GM18508 (cell line): ENCODE measurements around the gene SLC10A7.

Source experiments
- ATAC-seq: cut with Tn5 transposase; IDR thresholded peaks from one replicate; pipeline ENCODE4 v1.9.1; 2021; ENCODE audit warnings: moderate number of reproducible peaks; ENCODE audit not compliant: insufficient read depth, unreplicated experiment

Gene SLC10A7

GRCh38 chr4:146329050-146329716 lies 192.6 kb downstream of the SLC10A7 start:
- no peak for ATAC-seq

GRCh38 chr4:146327859-146328650 lies 193.7 kb downstream of the SLC10A7 start:
- no peak for ATAC-seq

DNA sequence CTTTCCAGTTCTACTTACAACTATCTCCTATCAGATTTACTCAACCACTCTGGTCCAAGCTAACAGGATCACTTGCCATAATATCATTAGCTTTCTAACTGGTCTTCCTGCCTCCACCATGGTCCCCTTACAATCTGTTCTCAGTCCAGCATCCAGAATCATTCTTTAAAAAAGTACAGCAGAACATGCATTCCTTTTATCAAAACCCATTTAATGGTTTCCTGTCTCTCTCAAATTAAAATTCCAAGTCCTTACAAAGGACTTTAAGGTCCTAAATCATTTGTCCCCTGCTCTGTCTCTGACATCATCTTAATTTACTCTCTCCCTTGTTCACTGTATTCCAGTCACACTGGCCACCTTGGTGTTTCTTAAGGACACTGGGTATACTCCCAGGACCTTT lies 202.8 kb downstream of the SLC10A7 start:
- no peak for ATAC-seq

DNA sequence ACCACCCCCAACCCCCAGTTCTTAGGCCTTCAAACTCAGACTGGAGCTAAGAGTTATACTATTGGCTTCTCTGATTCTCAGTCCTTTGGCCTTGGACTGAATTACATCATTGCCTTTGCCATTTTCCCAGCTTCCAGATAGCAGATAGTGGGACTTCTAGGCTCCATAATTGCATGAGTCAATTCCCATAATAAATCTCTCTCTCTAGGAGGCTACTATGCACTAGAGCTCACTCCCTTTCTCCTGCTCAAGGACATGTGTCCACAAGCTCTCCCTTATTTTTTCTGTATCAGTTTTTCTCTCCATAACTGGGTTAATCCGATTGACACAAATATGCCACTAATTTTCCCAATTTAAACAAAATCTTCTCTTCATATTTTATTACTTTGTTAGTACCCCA lies 204.0 kb downstream of the SLC10A7 start:
- ATAC-seq: no peak

GRCh38 chr4:146315184-146315583 lies 206.6 kb downstream of the SLC10A7 start:
- no peak for ATAC-seq

- no peak for ATAC-seq
These were observed 210.3 kb downstream of the SLC10A7 start for GRCh38 chr4:146311238-146311970.

- ATAC-seq: peak; percentile 78
These were observed 211.3 kb downstream of the SLC10A7 start for GRCh38 chr4:146310319-146311021.

- ATAC-seq: no peak
These were observed 212.8 kb downstream of the SLC10A7 start for GRCh38 chr4:146308951-146309350.

GRCh38 chr4:146302822-146303221 lies 218.9 kb downstream of the SLC10A7 start:
- no peak for ATAC-seq

DNA sequence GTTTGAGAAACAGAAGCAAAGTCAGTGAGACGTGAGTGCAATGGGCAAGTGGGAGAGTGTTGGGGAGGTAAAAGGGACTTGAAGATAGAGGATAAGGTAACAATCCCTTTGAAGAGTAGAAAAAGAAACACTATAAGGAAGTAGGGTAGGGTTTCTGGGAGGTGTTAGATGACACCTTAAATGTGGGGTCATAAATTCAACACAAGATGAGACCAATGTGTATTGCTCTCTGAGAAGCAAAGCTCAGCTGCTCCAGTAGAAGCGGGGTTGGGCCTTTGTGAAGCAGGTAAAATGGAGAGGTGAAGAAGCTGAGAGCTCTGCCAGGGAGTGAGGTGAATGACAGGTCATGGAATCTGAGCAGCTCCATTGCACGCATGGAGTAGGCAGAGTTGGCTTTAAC lies 222.1 kb downstream of the SLC10A7 start:
- no peak for ATAC-seq

GRCh38 chr4:146294776-146295175 lies 227.0 kb downstream of the SLC10A7 start:
- ATAC-seq: no peak

- no peak for ATAC-seq
These were observed 229.2 kb downstream of the SLC10A7 start for GRCh38 chr4:146292508-146292907.

GRCh38 chr4:146291313-146291712 lies 230.4 kb downstream of the SLC10A7 start:
- ATAC-seq: no peak

DNA sequence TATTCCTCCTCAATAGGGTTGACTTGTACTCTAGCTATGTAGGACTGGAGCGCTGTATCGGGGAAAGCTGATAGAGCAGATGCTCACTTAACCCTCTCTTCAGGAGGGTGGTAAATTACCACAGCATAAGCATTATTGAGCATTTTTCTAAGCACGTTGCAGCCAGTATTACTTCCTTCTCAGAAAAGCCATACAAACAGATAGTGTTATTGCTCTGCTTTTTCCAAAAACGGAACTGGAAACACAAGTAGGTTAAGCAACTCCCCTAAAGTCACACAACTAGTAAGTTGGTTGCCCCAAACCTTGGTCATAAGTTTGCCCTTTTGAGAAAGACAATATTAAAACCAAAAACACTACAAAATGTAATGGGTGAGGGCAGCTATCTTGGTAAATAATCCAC lies 233.5 kb downstream of the SLC10A7 start:
- ATAC-seq: no peak

DNA sequence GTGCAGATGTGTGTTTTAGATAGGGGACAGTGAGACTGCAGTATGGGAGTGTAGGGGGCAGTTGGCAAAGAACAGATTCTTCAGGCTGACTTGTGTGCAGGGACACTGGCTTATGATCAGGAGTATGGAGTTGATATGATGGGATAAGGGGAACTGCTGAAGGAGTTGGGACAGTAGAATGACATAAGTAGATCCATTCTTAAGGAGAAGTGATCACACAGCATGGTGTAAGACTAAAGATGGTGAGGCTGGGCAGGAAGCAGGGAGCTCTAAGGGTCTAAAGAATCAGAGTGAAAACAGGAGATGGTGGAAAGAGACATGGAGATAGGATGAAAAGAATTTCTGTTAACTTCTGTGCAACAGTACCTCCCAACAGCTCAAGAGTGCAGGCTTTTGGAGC lies 236.7 kb downstream of the SLC10A7 start:
- ATAC-seq: no peak

GRCh38 chr4:146283758-146284651 lies 237.7 kb downstream of the SLC10A7 start:
- no peak for ATAC-seq

GRCh38 chr4:146282657-146283056 lies 239.1 kb downstream of the SLC10A7 start:
- ATAC-seq: no peak

GRCh38 chr4:146278986-146279385 lies 242.8 kb downstream of the SLC10A7 start:
- no peak for ATAC-seq

GRCh38 chr4:146275370-146275769 lies 246.4 kb downstream of the SLC10A7 start:
- no peak for ATAC-seq

- no peak for ATAC-seq
These were observed 247.0 kb downstream of the SLC10A7 start for GRCh38 chr4:146274774-146275173.
